ENCODE results near the gene DNAH7.
"Not testable (repeated sequence)": the region's sequence is repeated elsewhere in the genome, so short reads cannot be mapped to it uniquely, and the experiment has no call there.

Gene DNAH7

DNA sequence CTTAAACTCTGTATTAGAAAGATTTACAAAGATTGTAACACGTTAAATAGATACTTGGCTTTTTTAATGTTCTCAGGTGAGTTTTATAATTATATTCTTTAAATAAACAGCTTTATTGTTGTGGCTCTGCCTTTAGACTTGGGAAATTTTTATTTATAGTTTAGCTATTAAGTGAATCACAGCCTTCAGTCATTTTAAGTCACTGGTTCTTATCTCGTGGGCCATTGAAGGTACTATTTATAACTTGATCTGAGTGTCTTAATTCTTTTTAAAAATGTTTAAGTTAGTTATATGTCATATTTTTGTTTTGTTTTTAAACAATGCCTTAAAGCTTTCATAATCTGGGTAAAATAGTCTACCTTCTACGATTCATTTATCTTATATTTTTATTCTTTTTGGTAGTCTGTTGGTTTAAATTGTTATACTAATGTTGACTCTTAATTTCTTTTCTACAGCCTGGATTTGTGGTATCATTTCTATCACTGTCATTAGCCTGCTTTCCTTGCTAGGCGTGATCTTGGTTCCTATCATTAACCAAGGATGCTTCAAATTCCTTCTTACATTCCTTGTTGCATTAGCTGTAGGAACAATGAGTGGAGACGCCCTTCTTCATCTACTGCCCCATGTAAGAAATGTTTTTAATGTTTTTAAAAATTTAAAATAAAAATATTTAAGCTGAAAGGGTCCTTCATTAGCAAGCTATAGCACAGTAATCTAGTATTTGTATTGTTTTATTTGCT is 362.3 kb downstream of the DNAH7 start:
- no peak for DNase-seq

DNA sequence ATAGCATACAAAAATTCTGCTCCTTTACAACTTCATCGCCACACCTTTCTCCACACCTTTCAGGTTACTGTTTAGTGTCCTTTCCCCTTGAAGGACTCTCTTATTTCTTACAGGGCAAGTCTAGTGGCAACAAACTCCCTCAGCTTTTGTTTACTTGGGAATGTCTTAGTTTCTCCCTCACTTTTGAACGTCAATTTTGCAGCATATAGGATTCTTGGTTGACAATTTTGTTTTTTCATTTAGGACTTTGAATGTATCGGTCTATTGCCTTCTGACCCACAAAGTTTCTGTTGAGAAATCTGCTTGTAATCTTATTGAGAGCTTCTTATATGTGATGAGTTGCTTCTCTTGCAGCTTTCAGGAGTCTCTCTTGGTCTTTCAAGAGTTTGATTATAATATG is 368.2 kb downstream of the DNAH7 start:
- DNase-seq, result no peak

DNA sequence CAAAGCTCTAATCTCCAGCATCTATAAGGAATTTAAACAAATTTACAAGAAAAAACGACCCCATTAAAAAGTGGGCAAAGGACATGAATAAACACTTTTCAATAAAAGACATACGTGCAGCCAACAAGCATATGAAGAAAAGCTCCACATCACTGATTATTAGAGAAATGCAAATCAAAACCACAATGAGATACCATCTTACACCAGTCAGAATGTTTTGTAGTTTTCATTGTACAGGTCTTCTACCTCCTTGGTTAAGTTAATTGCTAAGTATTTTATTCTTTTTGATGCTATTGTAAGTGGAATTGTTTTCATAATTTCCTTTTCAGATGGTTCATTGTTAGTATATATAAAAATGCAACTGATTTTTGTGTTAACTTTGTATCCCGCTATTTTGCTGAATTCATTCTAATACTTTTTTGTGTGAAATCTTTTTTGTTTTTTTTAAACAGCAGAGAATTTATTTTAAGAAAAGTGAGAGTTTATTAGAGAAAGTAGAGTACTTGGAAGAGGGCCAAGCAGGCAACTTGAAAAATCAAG is 370.9 kb downstream of the DNAH7 start:
- DNase-seq, result no peak

DNA sequence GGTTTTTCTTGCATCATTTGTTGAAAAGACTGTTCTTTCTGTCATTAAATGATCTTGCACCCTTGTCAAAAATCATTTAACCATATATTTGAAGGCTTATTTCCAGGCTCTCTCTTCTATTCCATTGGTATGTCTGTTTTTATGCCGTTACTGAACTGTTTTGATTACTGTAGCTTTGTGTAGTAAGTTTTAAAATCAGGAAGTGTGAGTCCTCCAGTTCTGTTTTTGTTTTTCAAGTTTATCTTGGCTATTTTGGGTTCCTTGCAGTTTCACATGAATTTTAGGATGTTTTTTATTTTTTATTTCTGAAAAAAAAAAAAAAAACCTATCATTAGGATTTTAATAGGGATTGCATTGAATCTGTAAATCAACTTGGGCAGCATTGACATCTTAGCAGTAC is 372.6 kb downstream of the DNAH7 start:
- no peak for DNase-seq

DNA sequence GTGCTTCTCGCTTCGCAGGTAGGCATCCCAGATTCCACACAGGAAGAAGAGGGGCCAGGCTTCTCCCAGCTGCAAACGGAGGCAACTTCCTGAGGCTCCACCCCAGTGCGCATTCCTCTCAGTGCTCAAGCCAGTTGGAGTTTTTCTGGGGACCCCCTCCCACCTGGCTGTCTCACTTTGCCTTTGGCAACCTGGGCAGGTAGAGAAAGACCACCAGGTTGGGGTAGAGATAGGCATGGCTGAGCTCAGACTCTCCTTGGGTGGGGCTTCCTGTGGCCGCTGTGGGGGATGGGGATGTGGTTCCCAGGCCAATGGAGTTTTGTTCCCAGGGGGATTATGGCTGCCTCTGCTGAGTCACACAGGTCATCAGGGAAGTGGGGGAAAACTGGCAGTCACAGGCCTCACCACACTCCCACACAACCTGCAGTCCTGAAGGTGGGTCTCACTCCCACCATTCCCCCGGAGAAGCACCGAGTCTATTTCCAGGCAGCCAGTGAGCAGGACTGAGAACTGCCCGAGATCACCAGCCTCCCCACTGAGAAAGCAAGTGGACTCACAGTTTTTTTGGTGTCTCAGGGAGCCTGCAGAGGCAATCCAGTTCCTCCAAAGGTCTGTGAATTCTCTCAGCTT is 373.5 kb downstream of the DNAH7 start:
- peak; percentile 69 for DNase-seq

DNA sequence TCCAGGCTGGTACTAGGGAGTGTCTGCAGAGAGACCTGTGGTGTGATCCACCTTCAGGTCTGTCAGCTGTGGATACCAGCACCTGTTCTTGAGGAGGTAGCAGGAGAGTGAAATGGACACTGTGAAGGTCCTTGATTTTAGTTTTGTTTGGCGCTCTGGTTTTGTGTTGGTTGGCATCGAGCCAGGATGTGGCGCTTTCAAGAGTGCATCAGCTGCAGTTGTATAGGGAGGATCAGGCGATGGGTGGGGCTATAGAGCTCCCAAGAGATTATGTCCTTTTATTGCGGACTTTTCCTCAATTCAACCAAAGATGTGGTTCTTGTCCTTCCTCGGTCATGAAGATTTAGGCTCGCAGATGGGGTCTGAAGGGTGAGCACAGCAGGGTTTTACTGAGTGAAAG is 374.1 kb downstream of the DNAH7 start:
- peak; percentile 80 for DNase-seq

DNA sequence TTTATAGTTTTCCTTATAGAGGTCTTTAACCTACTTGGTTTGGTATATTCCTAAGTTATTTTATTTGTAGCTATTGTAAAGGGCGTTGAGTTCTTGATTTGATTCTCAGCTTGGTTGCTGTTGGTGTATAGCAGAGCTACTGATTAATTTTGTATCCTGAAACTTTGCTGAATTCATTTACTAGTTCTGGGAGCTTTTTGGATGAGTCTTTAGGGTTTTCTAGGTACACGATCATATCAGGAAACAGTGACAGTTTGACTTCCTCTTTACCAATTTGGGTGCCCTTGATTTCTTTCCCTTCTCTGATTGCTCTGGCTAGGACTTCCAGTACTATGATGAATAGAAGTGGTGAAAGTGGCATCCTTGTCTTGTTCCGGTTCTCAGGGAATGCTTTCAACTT is 376.1 kb downstream of the DNAH7 start:
- DNase-seq, result not testable (repeated sequence)

Measured in DMS153 (cell line).